MM.1S (cell line): ENCODE measurements around the gene TNPO2.

Experiments used
- CTCF ChIP-seq: fragments of 300-600 bp; sonication (generic); IDR thresholded peaks from 2 replicates; pipeline ENCODE4 v1.5.1; 2016; ENCODE audit warnings: antibody characterized with exemption, low read length, mixed read lengths
- EZH2 ChIP-seq: fragments of 300-600 bp; sonication (generic); optimal IDR thresholded peaks from 2 replicates; pipeline ENCODE3; 2017; ENCODE audit warnings: low read depth, mild to moderate bottlenecking, antibody characterized with exemption, low read length, mixed read lengths

DNA sequence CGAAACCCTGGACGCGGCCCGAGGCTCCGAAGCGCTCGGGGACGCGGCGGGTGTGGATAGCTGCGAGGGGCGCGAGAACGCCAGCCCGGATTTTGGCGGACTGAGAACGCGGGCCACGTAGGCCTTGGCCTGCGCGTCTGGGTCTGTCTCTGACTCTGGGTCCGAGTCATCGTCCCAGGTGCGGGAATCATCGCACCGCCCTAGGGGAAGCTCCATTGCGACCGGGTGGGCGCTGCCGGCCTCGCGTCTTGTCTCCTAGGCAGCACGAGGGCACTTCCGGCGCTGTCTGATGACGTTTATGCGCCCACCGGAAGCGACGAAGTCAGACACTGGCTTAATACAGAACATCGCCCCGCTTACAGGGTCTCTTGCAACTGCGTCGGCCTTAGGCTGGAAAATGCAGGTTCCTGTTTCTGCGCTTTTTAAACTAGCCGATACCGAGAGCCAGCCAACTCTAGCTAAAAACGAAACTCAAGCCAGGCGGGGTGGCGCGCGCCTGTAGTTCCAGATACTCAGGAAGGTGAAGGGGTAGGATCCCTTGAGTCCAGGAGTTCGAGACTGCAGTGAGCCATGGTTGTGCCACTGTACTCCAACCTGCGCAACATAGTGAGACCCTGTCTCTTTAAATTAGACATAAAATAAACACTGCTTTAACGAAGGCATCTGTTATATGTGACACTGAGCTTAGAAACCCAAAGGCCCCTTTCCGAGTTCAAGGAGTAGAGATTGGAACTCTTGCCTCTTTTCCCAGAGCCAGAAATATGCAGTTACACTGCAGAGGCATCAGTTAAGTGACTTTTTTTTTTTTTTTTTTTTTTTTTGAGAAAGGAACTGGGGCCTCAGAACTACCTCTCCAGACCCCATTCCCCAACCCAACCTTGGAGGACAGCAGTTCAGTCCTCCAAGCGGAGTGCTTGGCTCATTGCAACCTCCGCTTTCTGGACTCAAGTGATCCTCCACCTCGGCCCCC lies 27.1 kb downstream of the TNPO2 start, which contains the start of gene FBXW9:
- no peak for TF ChIP-seq CTCF
- TF ChIP-seq EZH2 = no peak
